ENCODE measurements around the gene CDC42BPA. TPM values are rescaled to one million over a fixed set of nuclear protein-coding genes. Genes with fewer than 3 reads are reported as not detected.

The CDC42BPA gene
- total and polyA plus RNA-seq, 9 of the 15 experiments (the other 6 are each of a cell fraction or from before 2014, with no cell fraction given), result 8.0 to 77.5 (median 52.1) TPM

GRCh38 chr1:227318016-227318852 lies at the start of gene CDC42BPA (continued):
- 0 out of 2 replicates have a peak, but pooled peaks have one; percentile 4 for TF ChIP-seq TFE3 (CRISPR knock-in tag; IDR thresholded peaks at IDR 0.05)
- TF ChIP-seq ZNF311 (CRISPR knock-in tag; IDR thresholded peaks at IDR 0.05), result no peak
- peak; percentile 87 for TF ChIP-seq THAP12 (CRISPR knock-in tag; IDR thresholded peaks at IDR 0.05)
- TF ChIP-seq CLOCK (CRISPR knock-in tag; IDR thresholded peaks at IDR 0.05; ENCODE audit: borderline replicate concordance), result no peak
- no peak for TF ChIP-seq RBM14 (IDR thresholded peaks at IDR 0.05; ENCODE audit: borderline replicate concordance, insufficient read depth, low read depth, low read length)
- peak; percentile 29; the same call in 1 of the 2 replicates for TF ChIP-seq NCOR1 (IDR thresholded peaks at IDR 0.05)
- peak; percentile 48; the same call in 1 of the 2 replicates for TF ChIP-seq ZBTB33 (CRISPR knock-in tag; IDR thresholded peaks at IDR 0.05)
- no peak for TF ChIP-seq PHB2 (IDR thresholded peaks at IDR 0.05; ENCODE audit: low read depth)
- TF ChIP-seq FOXJ2 (tag; IDR thresholded peaks at IDR 0.05), result no peak
- TF ChIP-seq PRMT5 (CRISPR knock-in tag; IDR thresholded peaks at IDR 0.05), result no peak
- TF ChIP-seq ZBTB2 (IDR thresholded peaks at IDR 0.05), result no peak
- TF ChIP-seq POLR2AphosphoS5 (IDR thresholded peaks at IDR 0.05; ENCODE audit: control insufficient read depth, insufficient read depth, low read depth, low read length), result peak; percentile 75; the same call in 1 of the 2 replicates
- no peak for TF ChIP-seq WHSC1 (IDR thresholded peaks at IDR 0.05; ENCODE audit: low read length)
- peak; percentile 68 for TF ChIP-seq ZNF24 (IDR thresholded peaks at IDR 0.05)
- TF ChIP-seq RBM15 (IDR thresholded peaks at IDR 0.05; ENCODE audit: insufficient read depth, low read length), result no peak
- TF ChIP-seq ZNF57 (CRISPR knock-in tag; IDR thresholded peaks at IDR 0.05), result no peak
- TF ChIP-seq CBX5 (IDR thresholded peaks at IDR 0.05; ENCODE audit: borderline replicate concordance, low read depth), result peak; percentile 23; the same call in 1 of the 2 replicates
